TTC549 (cell line): Measurements from ENCODE around the gene HLCS.

Experiments
- FAIRE-seq: peaks from 2 replicates; lab custom pipeline; 2012; peaks lifted over from hg19 to GRCh38; lab: Jason Lieb, UNC

The HLCS gene

GRCh38 chr21:36806103-36806502, 160.4 kb downstream of the HLCS start:
- FAIRE-seq, result no peak

GRCh38 chr21:36804874-36805611, 161.4 kb downstream of the HLCS start:
- FAIRE-seq, result no peak

- no peak for FAIRE-seq
Measured at GRCh38 chr21:36803816-36804439, 162.5 kb downstream of the HLCS start.

GRCh38 chr21:36803051-36803645, 163.3 kb downstream of the HLCS start:
- no peak for FAIRE-seq

- FAIRE-seq, result no peak
Measured at GRCh38 chr21:36800734-36801133, 165.7 kb downstream of the HLCS start.

GRCh38 chr21:36799869-36800268, 166.6 kb downstream of the HLCS start:
- no peak for FAIRE-seq

- FAIRE-seq, result no peak
Measured at GRCh38 chr21:36798491-36798890, 168.0 kb downstream of the HLCS start.

- FAIRE-seq, result no peak
Measured at GRCh38 chr21:36796070-36796469, 170.4 kb downstream of the HLCS start.

- no peak for FAIRE-seq
Measured at GRCh38 chr21:36792505-36792967, 173.9 kb downstream of the HLCS start.

GRCh38 chr21:36791695-36792470, 174.6 kb downstream of the HLCS start:
- no peak for FAIRE-seq

- no peak for FAIRE-seq
Measured at GRCh38 chr21:36791180-36791579, 175.3 kb downstream of the HLCS start.

- FAIRE-seq, result no peak
Measured at GRCh38 chr21:36790616-36791015, 175.9 kb downstream of the HLCS start.

GRCh38 chr21:36788120-36788638, 178.3 kb downstream of the HLCS start:
- FAIRE-seq, result no peak

- FAIRE-seq, result no peak
Measured at GRCh38 chr21:36786186-36786585, 180.3 kb downstream of the HLCS start.

GRCh38 chr21:36785615-36786014, 180.9 kb downstream of the HLCS start:
- FAIRE-seq, result no peak

- FAIRE-seq, result no peak
Measured at GRCh38 chr21:36784947-36785346, 181.5 kb downstream of the HLCS start.

- no peak for FAIRE-seq
Measured at GRCh38 chr21:36783612-36784374, 182.7 kb downstream of the HLCS start.

GRCh38 chr21:36780861-36781260, 185.6 kb downstream of the HLCS start:
- no peak for FAIRE-seq

- no peak for FAIRE-seq
Measured at GRCh38 chr21:36776981-36777617, 189.4 kb downstream of the HLCS start.

GRCh38 chr21:36773995-36774394, 192.5 kb downstream of the HLCS start:
- no peak for FAIRE-seq

- FAIRE-seq, result no peak
Measured at GRCh38 chr21:36773117-36773516, 193.4 kb downstream of the HLCS start.
